Fibroblast of lung (primary cell): ENCODE results near the gene ODF4.

Experiments
- EZH2 ChIP-seq: IDR thresholded peaks from 2 replicates; pipeline ENCODE4 v1.5.1; 2012; ENCODE audit warnings: low read length, control low read depth, mild to moderate bottlenecking; ENCODE audit errors: missing control alignments
- TF ChIP-seq, protein P1 (sequence below), 2 donors: IDR thresholded peaks in 1 of 2; conservative IDR thresholded peaks in 1 of 2; 1 replicate in 1 of 2; 2 replicates in 1 of 2; pipeline ENCODE4 v1.5.1; 2011 to 2012; ENCODE audit warnings: low read length in 2 of 2, control low read depth in 1 of 2, inconsistent platforms in 1 of 2, low read depth in 1 of 2, mild to moderate bottlenecking in 1 of 2

DNA sequence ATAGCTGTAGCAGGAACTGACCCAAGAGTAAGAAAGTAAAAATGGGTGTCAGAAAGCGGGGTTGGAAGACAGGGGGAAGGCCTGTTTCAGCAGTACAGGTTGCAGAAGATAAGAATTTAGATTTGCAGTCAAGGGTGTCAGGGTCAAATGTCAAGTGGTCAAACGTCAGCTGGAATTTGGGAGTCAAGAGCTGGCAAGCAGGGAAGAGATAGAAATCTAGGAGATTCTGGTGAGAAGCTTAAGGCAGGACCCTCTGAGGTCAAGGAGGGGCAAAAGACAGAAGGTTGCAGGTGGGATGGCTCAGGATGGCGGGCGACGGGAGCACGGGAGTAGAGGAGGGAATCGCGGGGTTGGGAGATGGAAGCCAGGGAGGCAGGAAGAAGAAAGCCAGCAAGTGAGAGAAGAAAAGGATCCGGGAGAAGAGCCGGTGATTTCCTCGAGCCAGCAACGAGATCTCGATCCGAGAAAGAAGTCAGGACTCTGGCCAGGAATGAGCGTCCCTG, 44.8 kb upstream of the ODF4 start:
- TF ChIP-seq, protein P1, sequence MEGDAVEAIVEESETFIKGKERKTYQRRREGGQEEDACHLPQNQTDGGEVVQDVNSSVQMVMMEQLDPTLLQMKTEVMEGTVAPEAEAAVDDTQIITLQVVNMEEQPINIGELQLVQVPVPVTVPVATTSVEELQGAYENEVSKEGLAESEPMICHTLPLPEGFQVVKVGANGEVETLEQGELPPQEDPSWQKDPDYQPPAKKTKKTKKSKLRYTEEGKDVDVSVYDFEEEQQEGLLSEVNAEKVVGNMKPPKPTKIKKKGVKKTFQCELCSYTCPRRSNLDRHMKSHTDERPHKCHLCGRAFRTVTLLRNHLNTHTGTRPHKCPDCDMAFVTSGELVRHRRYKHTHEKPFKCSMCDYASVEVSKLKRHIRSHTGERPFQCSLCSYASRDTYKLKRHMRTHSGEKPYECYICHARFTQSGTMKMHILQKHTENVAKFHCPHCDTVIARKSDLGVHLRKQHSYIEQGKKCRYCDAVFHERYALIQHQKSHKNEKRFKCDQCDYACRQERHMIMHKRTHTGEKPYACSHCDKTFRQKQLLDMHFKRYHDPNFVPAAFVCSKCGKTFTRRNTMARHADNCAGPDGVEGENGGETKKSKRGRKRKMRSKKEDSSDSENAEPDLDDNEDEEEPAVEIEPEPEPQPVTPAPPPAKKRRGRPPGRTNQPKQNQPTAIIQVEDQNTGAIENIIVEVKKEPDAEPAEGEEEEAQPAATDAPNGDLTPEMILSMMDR (conservative IDR thresholded peaks at IDR 0.05 in 1 of 2, IDR thresholded peaks at IDR 0.05 in 1 of 2; ENCODE audit: low read depth in 1 of 2, low read length in 2 of 2) = no peak
- no peak for TF ChIP-seq EZH2
